Mesodermal cell (in vitro differentiated cells): ENCODE measurements around the gene CCL13.

Experiments used
- H3K27ac ChIP-seq: 2 replicates; pipeline ENCODE4 v1.7.0; 2013; ENCODE audit warnings: mild to moderate bottlenecking, low read depth, low read length, moderate library complexity; ENCODE audit not compliant: severe bottlenecking
- H3K36me3 ChIP-seq: 2 replicates; pipeline ENCODE4 v1.7.1; 2013; ENCODE audit warnings: mild to moderate bottlenecking, low read length, moderate library complexity; ENCODE audit not compliant: control insufficient read depth, insufficient read depth
- H3K4me1 ChIP-seq: one replicate; pipeline ENCODE4 v1.7.1; 2013; ENCODE audit warnings: mild to moderate bottlenecking, low read length; ENCODE audit not compliant: insufficient read depth, control insufficient read depth, poor library complexity, severe bottlenecking
- H3K4me3 ChIP-seq: 2 replicates; pipeline ENCODE4 v1.7.0; 2013; ENCODE audit warnings: low read length, control low read depth, mild to moderate bottlenecking; ENCODE audit not compliant: insufficient read depth, poor library complexity, severe bottlenecking; ENCODE audit errors: extremely low read depth
- H3K9me3 ChIP-seq: 2 replicates; pipeline ENCODE4 v1.7.1; 2013; ENCODE audit warnings: mild to moderate bottlenecking, low read length, moderate library complexity; ENCODE audit not compliant: control insufficient read depth
- WGBS, 2 experiments: methylation state at CpG; one replicate each; pipeline ENCODE4 v1.1.5; 2013; ENCODE audit warnings: missing lambda C conversion rate in 2 of 2; ENCODE audit not compliant: insufficient coverage in 2 of 2; 5-methylcytosine and 5-hydroxymethylcytosine counted together

CCL13 gene

DNA sequence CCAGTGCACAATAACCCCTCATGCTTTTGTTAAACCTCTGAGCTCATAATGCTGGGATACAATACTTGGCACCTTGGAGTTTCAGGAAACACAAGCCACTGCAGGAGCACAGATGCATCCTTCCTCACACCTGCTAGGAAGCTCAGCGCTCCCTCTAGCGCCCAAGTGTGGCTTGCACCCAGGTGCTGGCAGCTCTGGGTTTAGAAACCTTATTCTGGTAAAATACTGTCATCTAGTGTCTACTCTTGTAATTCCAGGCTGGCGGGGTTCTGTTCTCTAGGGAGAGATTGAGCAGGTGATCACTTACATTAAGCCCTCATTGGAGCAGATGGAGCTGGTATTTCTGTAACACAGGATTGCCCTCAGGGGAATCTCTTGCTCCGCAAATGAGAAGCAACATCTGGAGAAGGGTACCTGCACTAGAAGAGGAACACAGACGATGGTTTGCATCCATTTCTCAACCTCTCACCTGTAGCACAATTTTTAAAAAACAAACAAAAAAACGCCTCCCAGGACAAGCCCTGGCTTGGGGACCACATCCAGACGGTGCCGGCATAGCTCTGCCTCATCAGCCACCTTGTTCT is 5.3 kb downstream of the CCL13 start:
- Histone ChIP-seq H3K27ac (no peak overlapping the region), H3K4me1 (peaks cover under 1% of the 10 kb centered on the region), H3K4me3 (no peak overlapping the region), H3K36me3 (no peaks in the 10 kb centered on the region), H3K9me3 (no peaks in the 10 kb centered on the region)
- WGBS, 2 experiments: 20 to 37% methylated on average over 5 to 7 of the region's 8 CpGs

DNA sequence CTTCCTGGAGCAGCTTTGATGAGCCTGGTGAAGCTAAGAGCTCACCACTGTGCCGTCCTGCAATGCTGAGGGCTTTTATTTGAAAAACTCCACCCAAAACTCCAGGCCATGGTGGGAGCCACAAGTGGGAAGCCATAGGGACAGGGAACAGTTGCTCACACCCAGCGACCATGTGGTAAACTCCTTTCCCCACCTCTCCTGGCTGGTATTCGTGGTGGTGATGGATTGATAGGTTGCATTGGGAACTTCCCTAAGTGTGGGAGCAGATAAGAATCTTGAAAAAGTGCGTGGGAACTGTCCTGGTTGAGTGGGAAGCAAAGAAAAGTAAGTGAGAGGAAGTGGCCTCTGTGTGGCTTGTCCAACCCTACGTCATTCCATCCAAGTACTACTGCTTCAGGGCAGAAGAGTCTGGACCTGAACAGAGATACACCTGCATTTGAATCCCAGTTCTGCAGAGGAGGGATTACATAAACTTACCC is 6.9 kb downstream of the CCL13 start, which contains the start of gene CCL1:
TSS of gene CCL1 (minus strand) at position 51 of the 479 bp plus-strand sequence. CDS start 72 bp downstream, outside the sequence.
- H3K9me3 ChIP-seq: no peaks in the 10 kb centered on the region

DNA sequence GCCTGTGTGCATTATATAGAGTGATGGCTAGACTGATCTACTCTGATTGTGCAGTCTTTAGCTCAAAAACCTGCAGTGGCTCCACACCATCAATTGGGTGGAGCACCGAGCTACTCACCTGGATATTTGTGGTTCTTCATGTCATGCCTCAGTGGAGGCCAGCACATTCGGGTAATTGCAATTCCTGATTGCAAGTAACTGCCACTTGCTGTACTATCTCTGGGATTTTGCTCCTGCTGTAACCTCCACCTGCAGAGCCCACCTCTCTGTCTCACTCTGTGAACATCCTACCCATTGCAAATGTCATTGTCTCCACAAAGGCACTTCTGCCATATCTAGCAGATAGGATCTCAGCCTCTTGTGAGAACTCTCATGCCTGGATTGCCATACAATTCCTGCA is 8.5 kb downstream of the CCL13 start:
- Histone ChIP-seq H3K27ac (no peak overlapping the region), H3K4me3 (no peak overlapping the region), H3K4me1 (peaks cover 2% of the 10 kb centered on the region), H3K36me3 (no peaks in the 10 kb centered on the region), H3K9me3 (no peaks in the 10 kb centered on the region)
- WGBS, 2 experiments: 79 to 95% methylated on average over 2 of the region's 2 CpGs

More for the DNA sequence above, 6.9 kb downstream of the CCL13 start, which contains the start of gene CCL1:
- Histone ChIP-seq H3K4me3 (no peak within 1 kb of the TSS), H3K4me1 (peaks cover 2% of the 10 kb centered on the region), H3K27ac (no peak within 1 kb of the TSS), H3K36me3 (no peaks in the 10 kb centered on the region)
- WGBS, 2 experiments: 63 to 80% methylated on average over 1 to 3 of the region's 5 CpGs

DNA sequence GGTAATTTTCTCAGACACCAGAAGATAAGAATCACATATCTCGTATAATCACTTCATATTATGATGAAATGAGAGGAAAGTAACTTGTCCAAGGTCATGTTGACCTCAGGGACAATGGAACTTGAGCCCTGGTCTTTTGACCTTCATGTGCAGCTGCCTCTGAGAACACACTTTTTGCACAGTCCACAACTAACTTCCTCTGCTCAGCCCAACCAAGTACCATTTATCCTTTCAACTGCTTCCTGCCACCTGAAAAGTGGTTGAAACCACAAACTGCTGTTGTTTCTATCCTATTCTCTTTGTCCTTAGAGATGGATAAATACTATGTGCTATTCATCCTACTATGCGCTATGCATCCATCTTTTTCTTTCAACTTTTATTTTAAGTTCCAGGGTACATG is 9.1 kb downstream of the CCL13 start:
- Histone ChIP-seq H3K36me3 (no peaks in the 10 kb centered on the region), H3K9me3 (no peaks in the 10 kb centered on the region), H3K4me3 (no peak overlapping the region), H3K4me1 (peaks cover 2% of the 10 kb centered on the region), H3K27ac (no peak overlapping the region)
- WGBS, 2 experiments: no CpG with 5 or more reads among the region's 2 CpGs

DNA sequence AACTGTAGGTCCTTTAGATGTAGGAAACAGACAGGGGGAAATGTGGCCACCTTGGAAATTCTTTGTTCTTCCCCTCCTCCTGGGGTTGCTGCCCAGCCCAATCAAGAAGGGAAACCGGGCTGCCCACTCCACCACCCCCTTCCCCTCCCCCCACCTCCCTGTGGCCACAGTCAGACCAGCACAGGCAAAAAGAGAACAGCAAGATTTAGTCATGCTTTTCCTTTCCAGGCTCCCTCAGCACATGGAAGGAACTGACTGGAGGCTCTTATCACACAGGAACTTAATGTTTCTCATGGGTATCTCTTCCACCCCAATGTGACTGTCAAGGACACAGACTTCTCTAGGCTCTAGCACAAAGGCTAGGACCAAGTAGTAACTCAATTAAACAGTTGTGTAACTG is 9.7 kb downstream of the CCL13 start:
- Histone ChIP-seq H3K4me3 (no peak overlapping the region), H3K36me3 (no peaks in the 10 kb centered on the region), H3K9me3 (no peaks in the 10 kb centered on the region), H3K27ac (no peak overlapping the region), H3K4me1 (peaks cover 3% of the 10 kb centered on the region)
- WGBS, 2 experiments: 20% methylated on average over 1 of the region's 1 CpG; no CpG with 5 or more reads in 1 of the 2 experiments

DNA sequence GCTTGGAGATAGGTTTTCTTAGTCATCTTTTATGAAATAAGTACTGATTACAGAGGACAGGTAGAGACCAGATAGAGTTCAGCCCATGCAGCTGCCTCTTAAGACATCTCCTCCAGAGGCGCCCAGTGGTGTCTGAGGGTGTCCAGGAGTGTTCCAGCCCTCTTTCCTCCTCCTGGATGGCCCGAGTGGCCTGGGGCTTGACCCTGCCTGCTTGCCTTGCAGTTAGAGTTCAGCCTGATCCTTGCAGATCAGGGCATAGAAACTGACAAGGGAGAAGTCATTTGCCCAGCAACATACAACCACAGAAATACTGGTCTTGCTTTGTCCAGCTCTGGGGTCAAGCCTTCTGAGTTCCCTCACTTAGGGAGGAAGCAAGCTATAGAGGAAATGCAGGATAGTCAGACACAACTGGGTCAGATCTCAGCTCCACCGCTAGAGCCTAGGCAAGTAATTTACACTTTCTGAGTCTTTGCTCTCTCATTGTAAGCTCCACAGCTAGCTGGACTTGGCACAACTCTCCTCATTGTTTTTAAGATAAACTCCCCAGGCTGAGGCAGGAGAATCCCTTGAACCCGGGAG is 10.3 kb downstream of the CCL13 start:
- no peaks in the 10 kb centered on the region for H3K9me3 ChIP-seq
- WGBS, 2 experiments: 83 to 100% methylated on average over 1 to 2 of the region's 4 CpGs
- peaks cover 9% of the 10 kb centered on the region for H3K4me1 ChIP-seq
- H3K4me3 ChIP-seq: no peak overlapping the region
- no peaks in the 10 kb centered on the region for H3K36me3 ChIP-seq
- H3K27ac ChIP-seq: no peak overlapping the region

DNA sequence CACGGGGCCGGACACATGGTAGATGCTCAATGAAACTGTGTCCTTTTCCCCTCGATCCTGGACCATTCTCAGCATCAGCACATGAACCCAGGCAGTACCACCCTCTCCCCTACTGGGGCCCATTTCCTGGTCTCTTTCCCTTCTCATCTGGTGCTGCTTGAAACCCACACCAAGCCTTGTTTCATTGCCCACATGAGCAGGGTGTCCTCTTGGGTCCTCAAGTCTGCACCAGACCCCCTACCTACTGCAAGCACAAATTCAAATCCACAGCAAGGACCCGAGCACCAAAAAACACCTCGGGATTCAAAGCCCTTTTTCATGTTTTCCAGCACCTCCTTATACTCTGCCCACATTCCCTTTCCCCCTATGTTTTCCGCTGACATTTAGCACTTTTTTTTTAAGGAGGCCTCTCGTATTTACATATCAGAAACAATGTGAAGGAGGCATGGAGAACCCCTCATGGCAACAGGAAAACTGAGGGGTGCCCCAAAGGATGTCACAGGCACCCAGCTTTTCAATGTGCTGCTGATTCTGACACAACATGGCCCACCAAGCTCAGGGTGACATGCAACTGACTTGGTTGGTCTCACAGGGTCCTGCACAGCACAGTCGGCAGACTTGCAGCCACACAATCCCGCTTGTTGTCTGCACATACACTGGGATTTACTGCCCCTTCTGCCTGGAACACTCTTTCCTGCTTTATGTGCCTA is 11.4 kb downstream of the CCL13 start:
- Histone ChIP-seq H3K36me3 (no peaks in the 10 kb centered on the region), H3K27ac (no peak overlapping the region), H3K4me1 (peaks cover 10% of the 10 kb centered on the region), H3K9me3 (no peaks in the 10 kb centered on the region), H3K4me3 (no peak overlapping the region)
- WGBS, 2 experiments: 85 to 90% methylated on average over 8 to 9 of the region's 9 CpGs

DNA sequence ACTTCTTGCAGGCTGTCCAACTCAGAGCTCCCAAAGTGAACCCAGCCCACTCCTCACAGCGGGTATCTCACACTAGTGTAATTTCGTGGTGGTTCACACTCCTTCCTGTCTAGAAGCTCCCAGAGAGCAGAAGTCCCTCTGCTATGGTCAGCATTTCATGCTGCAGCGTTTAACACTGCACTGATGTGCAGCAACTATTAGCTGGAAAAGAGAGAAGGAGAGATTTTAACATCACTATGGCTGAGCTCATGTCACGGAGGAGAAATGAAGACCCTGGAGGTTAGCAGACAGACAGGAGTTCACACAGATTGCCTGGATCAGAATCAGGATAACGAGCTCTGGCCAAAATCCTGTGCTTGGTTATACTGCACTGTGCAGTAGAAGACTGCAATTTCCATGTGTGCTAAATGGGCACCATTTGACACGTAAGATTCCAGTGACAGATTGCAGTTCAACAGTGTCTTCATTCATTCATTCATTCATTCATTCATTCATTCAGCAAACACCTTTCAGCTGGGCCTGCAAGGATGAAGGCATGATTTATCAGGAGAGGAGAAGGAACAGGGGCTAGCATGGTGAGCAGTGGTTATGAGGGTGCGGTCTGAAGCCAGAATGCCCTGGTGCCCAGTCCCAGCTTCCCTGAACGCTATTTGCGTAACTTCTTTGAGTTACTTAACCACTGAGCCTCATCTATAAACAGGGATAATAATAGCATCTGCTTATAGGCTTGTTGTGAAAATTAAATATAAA is 12.1 kb downstream of the CCL13 start:
- Histone ChIP-seq H3K9me3 (no peaks in the 10 kb centered on the region), H3K27ac (no peak overlapping the region), H3K36me3 (no peaks in the 10 kb centered on the region), H3K4me3 (no peak overlapping the region), H3K4me1 (peaks cover 10% of the 10 kb centered on the region)
- WGBS, 2 experiments: 82 to 89% methylated on average over 4 to 5 of the region's 9 CpGs

DNA sequence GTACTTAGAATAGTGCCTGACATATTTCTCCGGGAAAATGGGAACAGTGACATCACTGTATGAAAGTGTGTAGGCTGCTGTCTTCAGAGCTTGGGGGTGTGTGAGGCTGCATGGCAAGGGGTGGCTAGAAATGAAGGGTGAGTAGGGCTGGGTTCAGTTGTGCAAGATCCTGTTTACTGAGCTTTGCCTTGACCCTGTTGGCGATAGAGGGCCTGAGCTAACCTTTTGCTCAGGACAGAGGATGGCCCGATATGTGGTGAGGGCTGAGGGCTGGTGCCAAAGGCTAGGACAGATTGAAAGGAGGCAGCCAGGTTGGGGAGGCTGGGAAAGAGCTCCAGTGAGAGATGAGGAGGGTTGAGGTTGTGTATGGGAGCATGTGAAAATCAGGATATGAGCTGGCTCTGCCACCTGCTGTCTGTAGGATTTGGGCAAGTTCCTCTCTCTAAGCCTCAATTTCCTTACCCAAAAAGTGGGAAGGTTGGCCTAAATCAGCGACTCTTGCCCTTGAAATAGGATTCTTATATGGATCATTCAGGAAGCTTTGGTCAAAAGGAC is 12.7 kb downstream of the CCL13 start:
- H3K4me3 ChIP-seq: no peak overlapping the region

DNA sequence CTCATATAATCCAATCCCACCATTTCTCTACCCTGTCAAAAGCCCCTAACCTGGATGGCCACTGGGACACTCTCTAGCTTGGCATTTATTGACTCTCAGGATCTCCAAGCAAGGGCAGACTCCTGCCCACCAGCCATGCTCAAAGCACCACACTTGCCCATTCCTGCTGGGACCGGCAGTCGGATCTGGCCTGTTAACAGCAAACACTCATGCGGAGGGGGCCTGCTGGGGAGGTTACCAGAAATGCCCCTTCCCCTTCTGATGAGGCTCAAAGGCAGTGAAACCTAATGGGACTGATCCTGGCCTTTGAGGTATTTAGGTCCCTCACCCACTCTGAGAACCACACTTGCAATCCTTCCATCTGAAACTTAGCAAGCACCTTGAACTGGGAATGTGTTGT is 13.3 kb downstream of the CCL13 start:
- 91 to 100% methylated on average over 3 of the region's 3 CpGs for WGBS, 2 experiments
- Histone ChIP-seq H3K4me3 (no peak overlapping the region), H3K4me1 (peaks cover 10% of the 10 kb centered on the region), H3K9me3 (no peaks in the 10 kb centered on the region), H3K36me3 (no peaks in the 10 kb centered on the region), H3K27ac (no peak overlapping the region)

More for the DNA sequence above, 12.7 kb downstream of the CCL13 start:
- no peaks in the 10 kb centered on the region for H3K9me3 ChIP-seq
- H3K36me3 ChIP-seq: no peaks in the 10 kb centered on the region
- H3K27ac ChIP-seq: no peak overlapping the region
- H3K4me1 ChIP-seq: peaks cover 10% of the 10 kb centered on the region
- 67 to 70% methylated on average over 4 of the region's 4 CpGs for WGBS, 2 experiments
